ENCODE measurements around the gene ZMIZ1. TPM values are rescaled to one million over a fixed set of nuclear protein-coding genes. Genes with fewer than 3 reads are reported as not detected.

Gene ZMIZ1
- total RNA-seq, 6 donors from 2014 or later = 51.0 to 99.2 (median 91.8) TPM

DNA sequence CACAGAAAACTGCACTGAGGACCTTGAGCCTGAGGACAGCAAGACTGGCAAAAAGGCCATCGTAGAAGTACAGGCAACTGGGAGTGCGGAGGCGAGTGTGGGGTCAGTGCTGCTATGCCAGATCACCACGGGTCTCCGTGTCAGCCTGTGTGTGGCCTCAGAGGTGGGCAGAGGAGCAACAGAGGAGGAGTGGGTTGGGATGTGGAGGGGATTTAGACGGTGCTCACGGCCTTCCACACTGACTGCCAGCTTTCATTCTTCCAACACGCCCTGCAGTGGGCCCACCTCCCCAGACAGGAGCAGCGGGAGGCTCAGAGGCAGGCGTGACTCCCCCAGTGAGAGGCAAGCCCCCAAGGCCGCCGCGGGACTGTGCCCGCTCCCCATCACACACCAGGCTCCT lies 17.0 kb upstream of the ZMIZ1 start:
- ATAC-seq (ENCODE audit: low FRiP score in 2 of 2) (no peak), DNase-seq (peak in 1 of 2 donors; percentile 17)
- no peaks in the 10 kb centered on the region for H3K36me3 ChIP-seq
- TF ChIP-seq, protein P1, sequence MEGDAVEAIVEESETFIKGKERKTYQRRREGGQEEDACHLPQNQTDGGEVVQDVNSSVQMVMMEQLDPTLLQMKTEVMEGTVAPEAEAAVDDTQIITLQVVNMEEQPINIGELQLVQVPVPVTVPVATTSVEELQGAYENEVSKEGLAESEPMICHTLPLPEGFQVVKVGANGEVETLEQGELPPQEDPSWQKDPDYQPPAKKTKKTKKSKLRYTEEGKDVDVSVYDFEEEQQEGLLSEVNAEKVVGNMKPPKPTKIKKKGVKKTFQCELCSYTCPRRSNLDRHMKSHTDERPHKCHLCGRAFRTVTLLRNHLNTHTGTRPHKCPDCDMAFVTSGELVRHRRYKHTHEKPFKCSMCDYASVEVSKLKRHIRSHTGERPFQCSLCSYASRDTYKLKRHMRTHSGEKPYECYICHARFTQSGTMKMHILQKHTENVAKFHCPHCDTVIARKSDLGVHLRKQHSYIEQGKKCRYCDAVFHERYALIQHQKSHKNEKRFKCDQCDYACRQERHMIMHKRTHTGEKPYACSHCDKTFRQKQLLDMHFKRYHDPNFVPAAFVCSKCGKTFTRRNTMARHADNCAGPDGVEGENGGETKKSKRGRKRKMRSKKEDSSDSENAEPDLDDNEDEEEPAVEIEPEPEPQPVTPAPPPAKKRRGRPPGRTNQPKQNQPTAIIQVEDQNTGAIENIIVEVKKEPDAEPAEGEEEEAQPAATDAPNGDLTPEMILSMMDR (IDR thresholded peaks at IDR 0.05) = no peak
- no peak for TF ChIP-seq EP300 (IDR thresholded peaks at IDR 0.05)
- no peak for TF ChIP-seq POLR2AphosphoS5 (IDR thresholded peaks at IDR 0.05)
- TF ChIP-seq POLR2A (IDR thresholded peaks at IDR 0.05) = no peak
- H3K27me3 ChIP-seq = no peaks in the 10 kb centered on the region
- 75 to 89% methylated on average over 12 to 13 of the region's 14 CpGs for WGBS, 2 donors
- H3K4me1 ChIP-seq = peaks cover 45 to 69% (median 51%) of the 10 kb centered on the region in 4 donors
- peak overlapping the region in 3 of 4 donors; percentile 24 to 38 (median 25) for H3K27ac ChIP-seq
- H3K4me3 ChIP-seq = no peak overlapping the region
- no peaks in the 10 kb centered on the region for H3K9me3 ChIP-seq

DNA sequence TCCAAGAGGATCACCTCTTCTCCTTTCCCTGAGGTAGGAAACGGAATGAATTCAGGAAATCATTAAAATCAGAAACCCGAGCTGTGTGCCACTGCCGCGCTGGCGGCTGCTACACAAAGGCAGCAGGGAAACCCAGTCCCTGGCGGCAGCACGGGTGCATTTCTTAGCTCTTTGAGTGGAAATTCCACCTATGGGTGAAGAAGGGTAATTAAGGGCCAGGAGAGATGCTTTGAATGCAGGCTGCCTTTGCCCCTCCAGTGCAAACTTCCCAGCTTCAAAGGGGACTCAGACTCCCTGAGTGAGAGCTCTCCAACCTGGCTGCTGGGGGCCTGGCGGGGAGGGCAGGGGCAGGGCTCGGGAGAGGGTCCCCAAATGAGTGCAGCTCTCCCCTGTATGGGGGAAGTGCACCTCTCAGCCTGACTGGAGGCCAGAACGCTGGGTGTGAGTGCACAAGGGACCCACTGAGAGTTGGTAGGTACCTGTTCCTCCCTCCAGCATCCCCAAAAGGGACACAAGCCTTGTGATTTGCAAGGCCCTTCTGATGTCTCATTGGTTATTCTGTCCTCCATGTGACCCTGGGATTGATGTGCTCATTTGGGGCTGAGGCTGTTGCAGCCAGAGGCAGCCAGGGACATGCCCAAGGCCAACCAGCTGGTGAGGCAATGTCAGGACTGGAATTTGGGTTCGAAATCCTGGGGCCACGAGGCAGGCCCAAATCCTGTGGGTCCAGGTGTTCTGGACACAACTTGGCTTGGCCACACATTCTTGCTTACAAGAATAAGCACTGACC lies 16.3 kb upstream of the ZMIZ1 start:
- H3K4me1 ChIP-seq = peaks cover 40 to 62% (median 48%) of the 10 kb centered on the region in 4 donors
- H3K27ac ChIP-seq = no peak overlapping the region
- no peak for TF ChIP-seq POLR2AphosphoS5 (IDR thresholded peaks at IDR 0.05)
- no peak for TF ChIP-seq EP300 (IDR thresholded peaks at IDR 0.05)
- TF ChIP-seq, protein P1 (IDR thresholded peaks at IDR 0.05) = peak in 4 of 6 experiments; percentile 37 to 84 (median 58)
- no peaks in the 10 kb centered on the region for H3K36me3 ChIP-seq
- no peaks in the 10 kb centered on the region for H3K9me3 ChIP-seq
- no peak overlapping the region for H3K4me3 ChIP-seq
- 60 to 65% methylated on average over 8 to 12 of the region's 12 CpGs for WGBS, 2 donors
- peak in 1 of 2 donors; percentile 37 for DNase-seq
- H3K27me3 ChIP-seq = no peaks in the 10 kb centered on the region
- ATAC-seq (ENCODE audit: low FRiP score in 2 of 2) = no peak

GRCh38 chr10:79053081-79053434 lies 15.7 kb upstream of the ZMIZ1 start:
- Histone ChIP-seq H3K27me3 (no peaks in the 10 kb centered on the region), H3K4me3 (no peak overlapping the region), H3K4me1 (peaks cover 35 to 56% (median 42%) of the 10 kb centered on the region in 4 donors), H3K9me3 (no peaks in the 10 kb centered on the region), H3K27ac (no peak overlapping the region), H3K36me3 (no peaks in the 10 kb centered on the region)
- WGBS, 2 donors = 100% methylated on average over 3 to 4 of the region's 4 CpGs
- ATAC-seq (ENCODE audit: low FRiP score in 2 of 2) (no peak), DNase-seq (peak in 1 of 2 donors; percentile 7)
- TF ChIP-seq POLR2A (IDR thresholded peaks at IDR 0.05) (no peak), EP300 (IDR thresholded peaks at IDR 0.05) (no peak), POLR2AphosphoS5 (IDR thresholded peaks at IDR 0.05) (no peak)
- TF ChIP-seq, protein P1 (IDR thresholded peaks at IDR 0.05) = no peak

- ATAC-seq (ENCODE audit: low FRiP score in 2 of 2) (no peak), DNase-seq (peak in 1 of 2 donors; percentile 9)
- Histone ChIP-seq H3K9me3 (no peaks in the 10 kb centered on the region), H3K4me1 (peaks cover 29 to 50% (median 36%) of the 10 kb centered on the region in 4 donors), H3K27me3 (no peaks in the 10 kb centered on the region), H3K4me3 (no peak overlapping the region), H3K36me3 (no peaks in the 10 kb centered on the region), H3K27ac (no peak overlapping the region)
- 93% methylated on average over 10 to 11 of the region's 11 CpGs for WGBS, 2 donors
- TF ChIP-seq EP300 (IDR thresholded peaks at IDR 0.05) (no peak), POLR2A (IDR thresholded peaks at IDR 0.05) (no peak), POLR2AphosphoS5 (IDR thresholded peaks at IDR 0.05) (no peak)
- TF ChIP-seq, protein P1 (IDR thresholded peaks at IDR 0.05) = no peak
These were observed 15.1 kb upstream of the ZMIZ1 start for GRCh38 chr10:79053481-79054202.
